Memory B cell (primary cell): ENCODE data around the gene MAN1A2.
"Not testable (repeated sequence)": the region's sequence is repeated elsewhere in the genome, so short reads cannot be mapped to it uniquely, and the experiment has no call there.

Source experiments
- ATAC-seq: fragments of 150-1000 bp; cut with Tn5 transposase; 2 replicates; pipeline ENCODE4 v1.10.0; 2021; ENCODE audit warnings: low read depth, mild to moderate bottlenecking, moderate library complexity
- DNase-seq, 2 donors: peaks; one replicate each; pipeline ENCODE4 v3.0.0; 2022; ENCODE audit warnings: low spot score in 2 of 2
- H3K27ac Mint-ChIP-seq: one replicate; pipeline ENCODE4 v1.8.0; 2022; ENCODE audit warnings: mild to moderate bottlenecking, moderate library complexity, mixed read lengths
- H3K27me3 Mint-ChIP-seq: one replicate; pipeline ENCODE4 v1.8.0; 2022; ENCODE audit warnings: mixed read lengths
- H3K36me3 Mint-ChIP-seq: one replicate; pipeline ENCODE4 v1.8.0; 2022; ENCODE audit warnings: mild to moderate bottlenecking, mixed read lengths
- H3K4me1 Mint-ChIP-seq: one replicate; pipeline ENCODE4 v1.8.0; 2022; ENCODE audit warnings: mixed read lengths
- H3K4me3 Mint-ChIP-seq: one replicate; pipeline ENCODE4 v1.8.0; 2022; ENCODE audit warnings: mild to moderate bottlenecking, moderate library complexity, mixed read lengths
- H3K9me3 Mint-ChIP-seq: one replicate; pipeline ENCODE4 v1.8.0; 2022; ENCODE audit warnings: mixed read lengths

MAN1A2 gene

GRCh38 chr1:117342397-117342796 lies 24.9 kb upstream of the MAN1A2 start:
- Mint-ChIP-seq H3K4me1 (peaks cover 9% of the 10 kb centered on the region), H3K9me3 (no peaks in the 10 kb centered on the region), H3K27me3 (peaks cover 7% of the 10 kb centered on the region), H3K27ac (peak overlapping the region; percentile 33), H3K4me3 (no peak overlapping the region), H3K36me3 (no peaks in the 10 kb centered on the region)
- ATAC-seq (no peak), DNase-seq (no peak)

- Mint-ChIP-seq H3K27ac (no peak overlapping the region), H3K9me3 (no peaks in the 10 kb centered on the region), H3K27me3 (peaks cover 7% of the 10 kb centered on the region), H3K4me3 (no peak overlapping the region), H3K36me3 (no peaks in the 10 kb centered on the region), H3K4me1 (peaks cover 10% of the 10 kb centered on the region)
- ATAC-seq = no peak
- DNase-seq = no peak
Measured at GRCh38 chr1:117346206-117346928, 20.9 kb upstream of the MAN1A2 start.

- Mint-ChIP-seq H3K36me3 (no peaks in the 10 kb centered on the region), H3K27me3 (peaks cover 7% of the 10 kb centered on the region), H3K4me1 (peaks cover 7% of the 10 kb centered on the region), H3K9me3 (no peaks in the 10 kb centered on the region), H3K27ac (no peak overlapping the region), H3K4me3 (no peak overlapping the region)
- ATAC-seq = no peak
- no peak for DNase-seq
Measured at GRCh38 chr1:117347907-117348306, 19.3 kb upstream of the MAN1A2 start.

- H3K9me3 Mint-ChIP-seq, DNase-seq, H3K27me3 Mint-ChIP-seq, H3K36me3 Mint-ChIP-seq, H3K4me3 Mint-ChIP-seq, ATAC-seq, H3K4me1 Mint-ChIP-seq, H3K27ac Mint-ChIP-seq: not testable (repeated sequence)
Measured at GRCh38 chr1:117352695-117353094, 14.6 kb upstream of the MAN1A2 start.

GRCh38 chr1:117357833-117358603 lies 9.2 kb upstream of the MAN1A2 start:
- H3K27ac Mint-ChIP-seq, DNase-seq, H3K36me3 Mint-ChIP-seq, ATAC-seq, H3K9me3 Mint-ChIP-seq, H3K4me3 Mint-ChIP-seq: not testable (repeated sequence)
- Mint-ChIP-seq H3K27me3 (peaks cover 14% of the 10 kb centered on the region), H3K4me1 (peaks cover 17% of the 10 kb centered on the region)

GRCh38 chr1:117358604-117358887 lies 8.7 kb upstream of the MAN1A2 start:
- not testable (repeated sequence) for DNase-seq, H3K4me3 Mint-ChIP-seq, ATAC-seq, H3K9me3 Mint-ChIP-seq, H3K36me3 Mint-ChIP-seq, H3K27ac Mint-ChIP-seq
- H3K4me1 Mint-ChIP-seq = peaks cover 19% of the 10 kb centered on the region
- peaks cover 14% of the 10 kb centered on the region for H3K27me3 Mint-ChIP-seq

- Mint-ChIP-seq H3K4me1 (peaks cover 27% of the 10 kb centered on the region), H3K27me3 (peaks cover 14% of the 10 kb centered on the region), H3K4me3 (peak overlapping the region; percentile 57), H3K36me3 (peaks cover 2% of the 10 kb centered on the region), H3K27ac (no peak overlapping the region), H3K9me3 (peaks cover 4% of the 10 kb centered on the region)
- peak; percentile 54 for ATAC-seq
- no peak for DNase-seq
Measured at GRCh38 chr1:117359561-117360289, 7.5 kb upstream of the MAN1A2 start.

- H3K27ac Mint-ChIP-seq = no peak overlapping the region
- no peaks in the 10 kb centered on the region for H3K9me3 Mint-ChIP-seq
- ATAC-seq (no peak), DNase-seq (no peak)
- H3K36me3 Mint-ChIP-seq = no peaks in the 10 kb centered on the region
- no peak overlapping the region for H3K4me3 Mint-ChIP-seq
- H3K27me3 Mint-ChIP-seq = peaks cover 14% of the 10 kb centered on the region
- peaks cover 43% of the 10 kb centered on the region for H3K4me1 Mint-ChIP-seq
Measured at GRCh38 chr1:117362986-117363385, 4.3 kb upstream of the MAN1A2 start.

- Mint-ChIP-seq H3K27me3 (peaks cover 12% of the 10 kb centered on the region), H3K27ac (peak overlapping the region; percentile 55), H3K4me1 (peaks cover 47% of the 10 kb centered on the region), H3K4me3 (peak overlapping the region; percentile 53), H3K36me3 (no peaks in the 10 kb centered on the region), H3K9me3 (no peaks in the 10 kb centered on the region)
- DNase-seq (no peak), ATAC-seq (no peak)
Measured at GRCh38 chr1:117363571-117364048, 3.6 kb upstream of the MAN1A2 start.

GRCh38 chr1:117364240-117364639 lies 3.0 kb upstream of the MAN1A2 start:
- peak overlapping the region; percentile 55 for H3K27ac Mint-ChIP-seq
- ATAC-seq = no peak
- H3K36me3 Mint-ChIP-seq = no peaks in the 10 kb centered on the region
- H3K4me1 Mint-ChIP-seq = peaks cover 49% of the 10 kb centered on the region
- DNase-seq = no peak
- peaks cover 7% of the 10 kb centered on the region for H3K27me3 Mint-ChIP-seq
- no peak overlapping the region for H3K4me3 Mint-ChIP-seq
- no peaks in the 10 kb centered on the region for H3K9me3 Mint-ChIP-seq

- H3K4me1 Mint-ChIP-seq = peaks cover 46% of the 10 kb centered on the region
- H3K9me3 Mint-ChIP-seq = no peaks in the 10 kb centered on the region
- peaks cover 3% of the 10 kb centered on the region for H3K27me3 Mint-ChIP-seq
- peak overlapping the region; percentile 95 for H3K27ac Mint-ChIP-seq
- H3K4me3 Mint-ChIP-seq = peak overlapping the region; percentile 91
- H3K36me3 Mint-ChIP-seq = no peaks in the 10 kb centered on the region
- ATAC-seq = no peak
- DNase-seq = no peak
Measured at GRCh38 chr1:117365350-117366176, 1.7 kb upstream of the MAN1A2 start.

GRCh38 chr1:117366177-117367045 lies 838 bp upstream of the MAN1A2 start:
- H3K9me3 Mint-ChIP-seq = no peaks in the 10 kb centered on the region
- peak overlapping the region; percentile 95 for H3K27ac Mint-ChIP-seq
- H3K36me3 Mint-ChIP-seq = no peaks in the 10 kb centered on the region
- ATAC-seq (peak; percentile 70), DNase-seq (peak; percentile 88 to 93)
- peaks cover 48% of the 10 kb centered on the region for H3K4me1 Mint-ChIP-seq
- peak overlapping the region; percentile 91 for H3K4me3 Mint-ChIP-seq
- no peaks in the 10 kb centered on the region for H3K27me3 Mint-ChIP-seq
